NCI-H345 treated with DMSO at 0.1 percent for 48 hours (cell line): ENCODE results near the gene RIC8B.

Experiments used
- DNase-seq: peaks from one replicate; lab custom pipeline; 2025; ENCODE audit not compliant: unreplicated experiment; lab: John Stamatoyannopoulos, UW

Gene RIC8B

GRCh38 chr12:106758349-106759110 is 16.0 kb upstream of the RIC8B start:
- no peak for DNase-seq

- DNase-seq = no peak
Measured at GRCh38 chr12:106759526-106760183, 14.8 kb upstream of the RIC8B start.

- DNase-seq = no peak
Measured at GRCh38 chr12:106760184-106760531, 14.3 kb upstream of the RIC8B start.

- DNase-seq = no peak
Measured at GRCh38 chr12:106764220-106764619, 10.3 kb upstream of the RIC8B start.

- no peak for DNase-seq
Measured at GRCh38 chr12:106764738-106765137, 9.7 kb upstream of the RIC8B start.

GRCh38 chr12:106766393-106766826 is 8.1 kb upstream of the RIC8B start:
- no peak for DNase-seq

- no peak for DNase-seq
Measured at GRCh38 chr12:106767206-106767605, 7.3 kb upstream of the RIC8B start.

GRCh38 chr12:106767954-106768822 is 6.3 kb upstream of the RIC8B start:
- DNase-seq = no peak

- no peak for DNase-seq
Measured at GRCh38 chr12:106769078-106769477, 5.4 kb upstream of the RIC8B start.

GRCh38 chr12:106769546-106769945 is 4.9 kb upstream of the RIC8B start:
- DNase-seq = no peak

GRCh38 chr12:106771425-106771824 is 3.1 kb upstream of the RIC8B start:
- DNase-seq = no peak

- DNase-seq = no peak
Measured at GRCh38 chr12:106773286-106774004, 1.0 kb upstream of the RIC8B start.

GRCh38 chr12:106774808-106775524 is 484 bp downstream of the RIC8B start:
- no peak for DNase-seq

GRCh38 chr12:106776897-106777296 is 2.4 kb downstream of the RIC8B start:
- no peak for DNase-seq

- no peak for DNase-seq
Measured at GRCh38 chr12:106780010-106780631, 5.6 kb downstream of the RIC8B start.

- no peak for DNase-seq
Measured at GRCh38 chr12:106782619-106783018, 8.1 kb downstream of the RIC8B start.

GRCh38 chr12:106783515-106783914 is 9.0 kb downstream of the RIC8B start:
- no peak for DNase-seq

- DNase-seq = no peak
Measured at GRCh38 chr12:106790020-106790419, 15.5 kb downstream of the RIC8B start.

GRCh38 chr12:106791531-106791930 is 17.0 kb downstream of the RIC8B start:
- peak; percentile 43 for DNase-seq

- no peak for DNase-seq
Measured at GRCh38 chr12:106794369-106794768, 19.9 kb downstream of the RIC8B start.
